Activated T-helper 17 cell treated with anti-CD3 and anti-CD28 coated beads, Interleukin-2, amount 50 U/mL, for 72 hours (primary cell): ENCODE measurements around the gene EPB41L2. TPM values are rescaled to one million over a fixed set of nuclear protein-coding genes. Genes with fewer than 3 reads are reported as not detected.

ENCODE experiments used
- ATAC-seq: fragments of 150-1000 bp; cut with Tn5 transposase; replicated peaks from 2 replicates; pipeline ENCODE4 v1.10.0; 2021; ENCODE audit warnings: mild to moderate bottlenecking, moderate library complexity
- H3K27ac Mint-ChIP-seq: one replicate; pipeline ENCODE4 v1.8.0; 2022; ENCODE audit warnings: mixed read lengths
- H3K27me3 Mint-ChIP-seq: one replicate; pipeline ENCODE4 v1.8.0; 2022; ENCODE audit warnings: mixed read lengths
- H3K36me3 Mint-ChIP-seq: one replicate; pipeline ENCODE4 v1.8.0; 2022; ENCODE audit warnings: low read depth, mild to moderate bottlenecking, mixed read lengths
- H3K4me1 Mint-ChIP-seq: one replicate; pipeline ENCODE4 v1.8.0; 2022; ENCODE audit warnings: mixed read lengths
- H3K4me3 Mint-ChIP-seq: one replicate; pipeline ENCODE4 v1.8.0; 2022; ENCODE audit warnings: mild to moderate bottlenecking, mixed read lengths
- H3K9me3 Mint-ChIP-seq: one replicate; pipeline ENCODE4 v1.8.0; 2022; ENCODE audit warnings: mixed read lengths
- total RNA-seq, 2 donors: library from RNA; stranded (reverse); gene quantifications; one replicate each; pipeline ENCODE4 v1.2.3, GENCODE V29; 2022

The EPB41L2 gene
- total RNA-seq, 2 donors from 2014 or later, result 31.0 to 49.3 TPM

DNA sequence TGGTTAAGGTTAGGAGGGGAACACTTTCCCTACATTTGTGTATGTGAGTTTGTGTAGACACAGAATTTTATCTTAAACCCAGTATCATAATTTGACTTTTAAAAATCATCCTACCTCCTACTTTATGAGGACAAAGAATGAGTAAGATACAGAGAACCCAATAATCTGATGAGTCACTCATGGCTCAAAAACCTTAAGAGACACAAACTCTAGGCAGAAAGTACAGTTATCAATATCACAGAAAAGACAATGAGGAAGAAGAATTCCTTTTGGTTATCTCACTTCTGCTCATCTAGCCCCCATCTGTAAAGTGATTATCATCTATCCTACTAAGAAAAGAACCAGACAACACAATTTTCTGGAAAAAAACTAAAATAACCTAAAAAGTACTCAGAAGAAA lies 87.7 kb downstream of the EPB41L2 start:
- H3K27ac Mint-ChIP-seq, result no peak overlapping the region
- peaks cover 7% of the 10 kb centered on the region for H3K4me1 Mint-ChIP-seq
- H3K36me3 Mint-ChIP-seq, result no peaks in the 10 kb centered on the region
- peak; percentile 54 for ATAC-seq
- H3K4me3 Mint-ChIP-seq, result no peak overlapping the region
- H3K9me3 Mint-ChIP-seq, result no peaks in the 10 kb centered on the region
- H3K27me3 Mint-ChIP-seq, result no peaks in the 10 kb centered on the region

DNA sequence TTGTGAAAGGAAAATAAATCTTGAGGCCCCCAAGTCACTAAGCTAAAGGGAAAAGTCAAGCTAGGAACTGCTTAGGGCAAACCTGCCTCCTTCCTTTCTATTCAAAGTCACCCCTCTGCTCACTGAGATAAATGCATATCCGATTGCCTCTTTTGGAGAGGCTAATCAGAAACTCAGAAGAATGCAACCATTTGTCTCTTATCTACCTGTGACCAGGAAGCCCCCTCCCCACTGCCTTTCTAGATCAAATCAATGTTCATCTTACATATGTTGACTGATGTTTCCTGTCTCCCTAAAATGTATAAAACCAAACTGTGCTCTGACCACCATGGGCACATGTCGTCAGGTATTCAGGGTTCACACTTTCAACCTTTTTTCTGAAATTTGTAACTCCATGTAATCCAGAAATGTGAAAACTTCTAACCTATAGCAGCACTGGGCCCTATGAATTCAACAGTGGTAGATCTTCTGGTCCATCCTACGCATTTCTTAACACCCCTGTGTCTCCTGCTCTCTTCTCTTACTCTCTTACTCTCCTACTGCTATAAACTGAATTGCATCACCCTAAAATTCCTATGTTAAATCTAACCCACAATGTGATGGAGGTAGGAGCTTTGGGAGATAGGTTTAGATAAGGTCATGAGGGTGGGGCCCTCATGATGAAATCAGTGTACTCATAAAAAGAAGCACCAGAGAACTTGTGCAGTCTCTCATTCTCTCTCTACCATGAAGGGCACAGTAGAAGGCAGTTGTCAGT lies 89.3 kb downstream of the EPB41L2 start:
- no peak for ATAC-seq
- no peaks in the 10 kb centered on the region for H3K36me3 Mint-ChIP-seq
- no peaks in the 10 kb centered on the region for H3K9me3 Mint-ChIP-seq
- H3K27ac Mint-ChIP-seq, result no peak overlapping the region
- no peaks in the 10 kb centered on the region for H3K27me3 Mint-ChIP-seq
- no peaks in the 10 kb centered on the region for H3K4me1 Mint-ChIP-seq
- H3K4me3 Mint-ChIP-seq, result no peak overlapping the region

DNA sequence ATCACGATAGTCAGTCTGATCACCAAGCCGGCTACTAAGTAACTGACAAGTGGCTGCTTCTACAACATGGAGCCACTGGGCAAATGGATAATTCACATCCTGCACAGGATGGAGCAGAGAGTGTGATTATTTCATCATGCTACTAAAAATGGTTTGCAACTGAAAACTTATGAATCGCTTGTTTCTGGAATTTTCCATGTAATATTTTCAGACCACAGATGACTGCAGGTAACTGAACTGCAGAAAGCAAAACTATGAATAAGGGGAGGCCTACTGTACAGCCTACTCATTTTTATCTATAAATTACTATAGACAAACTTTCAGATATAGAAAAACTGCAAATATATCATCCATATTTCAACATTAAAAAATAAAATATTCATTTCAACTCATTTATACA lies 91.5 kb downstream of the EPB41L2 start:
- Mint-ChIP-seq H3K36me3 (no peaks in the 10 kb centered on the region), H3K4me3 (no peak overlapping the region), H3K27ac (no peak overlapping the region), H3K4me1 (no peaks in the 10 kb centered on the region), H3K27me3 (no peaks in the 10 kb centered on the region), H3K9me3 (no peaks in the 10 kb centered on the region)
- peak; percentile 52 for ATAC-seq

DNA sequence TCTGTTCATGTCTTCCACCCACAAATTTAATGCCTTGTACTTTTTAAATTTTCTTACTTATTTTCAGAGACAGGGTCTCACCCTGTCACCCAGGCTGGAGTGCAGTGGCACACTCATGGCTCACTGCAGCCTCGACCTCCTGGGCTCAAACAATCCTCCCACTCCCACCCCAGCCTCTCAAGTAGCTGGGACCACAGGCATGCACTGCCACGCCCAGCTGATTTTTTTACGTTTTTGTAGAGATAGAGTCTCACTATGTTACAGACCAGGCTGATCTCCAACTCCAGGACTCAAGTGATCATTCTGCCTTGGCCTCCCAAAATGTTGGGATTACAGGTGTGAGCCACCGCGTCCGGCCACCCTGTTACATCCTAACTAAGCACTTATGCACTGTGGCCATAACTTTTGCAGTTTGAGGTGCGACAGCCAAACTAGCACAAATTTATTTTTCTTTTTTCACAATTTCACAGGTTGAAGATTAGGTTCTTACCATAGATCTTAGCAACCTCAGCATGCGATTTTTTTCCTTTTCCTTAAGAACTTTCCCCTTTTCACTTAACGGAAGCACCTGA lies 92.1 kb downstream of the EPB41L2 start:
- H3K9me3 Mint-ChIP-seq, result no peaks in the 10 kb centered on the region
- H3K27me3 Mint-ChIP-seq, result no peaks in the 10 kb centered on the region
- no peak for ATAC-seq
- no peaks in the 10 kb centered on the region for H3K4me1 Mint-ChIP-seq
- no peak overlapping the region for H3K4me3 Mint-ChIP-seq
- H3K36me3 Mint-ChIP-seq, result no peaks in the 10 kb centered on the region
- no peak overlapping the region for H3K27ac Mint-ChIP-seq

DNA sequence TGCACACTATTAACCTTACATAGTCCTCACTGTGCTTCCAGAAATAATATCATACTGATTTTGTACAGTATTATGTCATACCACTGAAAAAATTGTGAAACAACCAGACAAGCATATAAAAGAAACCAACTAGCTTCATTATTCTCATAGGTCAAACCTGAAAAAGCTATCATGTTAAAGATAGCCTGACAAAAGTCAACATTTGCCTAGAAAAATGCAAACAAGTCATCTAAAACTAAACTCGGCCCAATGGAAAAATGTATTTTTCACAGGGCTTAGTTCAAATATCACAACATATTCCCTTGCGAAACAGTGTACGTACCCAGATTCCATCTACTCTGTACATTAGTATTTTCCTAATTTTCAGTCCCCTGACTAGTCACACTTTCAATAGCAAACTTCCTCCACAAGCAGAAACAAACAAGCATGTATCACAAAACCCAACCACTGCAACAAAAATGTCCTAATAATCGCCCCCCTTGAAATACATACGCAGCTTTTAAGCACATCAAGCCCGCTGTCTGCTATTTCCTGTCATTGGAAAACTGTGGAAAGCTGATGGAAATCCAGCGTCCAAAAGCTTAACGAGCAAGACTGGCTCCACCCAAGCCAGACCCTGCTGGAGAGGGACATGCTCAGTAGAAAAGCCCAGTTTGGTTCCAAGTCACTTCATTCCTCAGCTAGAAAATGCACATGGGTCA lies 93.1 kb downstream of the EPB41L2 start:
- H3K4me1 Mint-ChIP-seq, result no peaks in the 10 kb centered on the region
- no peaks in the 10 kb centered on the region for H3K27me3 Mint-ChIP-seq
- no peak overlapping the region for H3K27ac Mint-ChIP-seq
- no peak for ATAC-seq
- H3K4me3 Mint-ChIP-seq, result no peak overlapping the region
- H3K36me3 Mint-ChIP-seq, result no peaks in the 10 kb centered on the region
- no peaks in the 10 kb centered on the region for H3K9me3 Mint-ChIP-seq

DNA sequence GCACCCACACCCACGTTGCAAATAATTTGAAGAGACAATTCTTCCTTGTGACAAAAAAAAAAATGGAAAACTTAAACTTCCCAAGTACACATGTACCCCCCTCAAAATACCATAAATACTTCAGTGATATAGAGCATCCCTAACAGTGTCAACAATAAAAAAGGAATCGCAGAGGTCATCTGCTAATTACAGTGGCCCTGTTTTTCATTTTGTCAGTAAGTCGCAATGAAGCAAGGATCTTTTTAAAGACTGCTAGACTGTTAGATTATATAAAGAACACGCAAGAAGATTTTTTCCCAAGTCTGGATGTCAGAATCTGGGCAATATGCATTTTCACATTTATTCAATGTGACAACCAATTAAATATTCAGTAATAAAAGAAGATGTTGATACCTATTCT lies 93.9 kb downstream of the EPB41L2 start:
- Mint-ChIP-seq H3K36me3 (no peaks in the 10 kb centered on the region), H3K27me3 (no peaks in the 10 kb centered on the region), H3K9me3 (no peaks in the 10 kb centered on the region), H3K4me1 (no peaks in the 10 kb centered on the region), H3K27ac (no peak overlapping the region), H3K4me3 (no peak overlapping the region)
- ATAC-seq, result no peak

DNA sequence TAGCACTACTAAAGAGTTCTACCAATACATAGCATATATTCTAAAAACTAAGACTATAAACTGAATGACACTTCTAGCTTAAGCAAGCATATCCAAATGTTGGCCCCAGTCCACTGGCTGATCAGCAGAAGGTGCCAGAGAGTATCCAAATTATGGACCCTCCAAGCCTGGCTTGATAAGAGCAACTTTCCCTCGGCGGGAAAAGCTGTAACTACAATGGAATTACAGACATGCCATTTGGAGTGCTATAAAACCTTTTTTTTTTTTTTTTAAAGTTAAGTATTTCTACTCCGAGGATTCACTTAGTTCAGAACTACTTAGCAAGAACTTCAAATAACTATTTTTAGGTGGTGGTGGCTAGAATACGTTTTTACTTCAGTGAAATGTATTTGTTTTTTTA lies 94.6 kb downstream of the EPB41L2 start:
- Mint-ChIP-seq H3K4me1 (no peaks in the 10 kb centered on the region), H3K27ac (no peak overlapping the region), H3K9me3 (no peaks in the 10 kb centered on the region), H3K36me3 (no peaks in the 10 kb centered on the region), H3K27me3 (no peaks in the 10 kb centered on the region), H3K4me3 (no peak overlapping the region)
- no peak for ATAC-seq

DNA sequence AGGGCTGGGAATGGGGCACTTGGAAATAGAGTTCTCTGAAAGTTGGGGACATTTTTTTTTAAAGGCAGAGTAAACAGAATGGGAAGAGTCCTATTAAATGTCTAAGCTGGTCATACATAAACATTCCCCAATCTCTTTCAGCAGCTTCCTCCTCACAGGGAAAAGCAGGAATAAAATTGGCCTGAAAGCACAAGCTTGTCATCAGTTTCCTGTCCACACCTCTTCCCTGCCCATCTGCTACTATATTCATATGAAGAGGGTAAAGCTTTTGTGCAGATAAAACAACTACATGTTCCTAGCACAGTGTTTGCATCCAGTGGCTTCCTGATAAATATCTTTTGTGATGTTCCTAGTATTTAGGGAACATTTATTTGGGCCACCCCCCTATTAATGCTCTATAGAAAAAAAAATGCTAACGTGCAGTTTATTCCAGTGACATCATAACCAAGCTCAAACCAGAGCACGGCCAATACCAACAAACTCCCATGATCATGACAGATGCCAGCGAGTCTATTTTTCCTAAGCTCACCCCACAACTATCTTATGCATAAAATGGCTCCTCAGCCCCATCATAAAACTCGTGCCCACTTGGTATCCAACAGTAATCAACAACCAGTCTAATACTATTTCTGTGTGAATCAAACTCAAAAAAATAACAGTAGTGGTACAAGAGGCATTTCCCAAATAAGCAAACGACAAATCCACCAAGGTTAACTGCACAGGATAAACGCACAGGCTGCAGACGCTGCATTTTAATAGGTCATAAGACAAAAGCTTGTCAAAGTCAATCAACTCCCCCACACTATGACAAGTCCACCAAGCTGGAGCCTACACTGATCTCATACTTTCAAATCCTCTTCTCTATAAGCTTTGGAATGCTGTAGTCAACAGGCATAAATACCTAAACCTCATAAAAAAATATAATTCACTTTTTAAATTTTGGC lies 95.3 kb downstream of the EPB41L2 start:
- no peak for ATAC-seq
- Mint-ChIP-seq H3K27ac (no peak overlapping the region), H3K9me3 (no peaks in the 10 kb centered on the region), H3K36me3 (no peaks in the 10 kb centered on the region), H3K4me3 (no peak overlapping the region), H3K4me1 (no peaks in the 10 kb centered on the region), H3K27me3 (no peaks in the 10 kb centered on the region)

DNA sequence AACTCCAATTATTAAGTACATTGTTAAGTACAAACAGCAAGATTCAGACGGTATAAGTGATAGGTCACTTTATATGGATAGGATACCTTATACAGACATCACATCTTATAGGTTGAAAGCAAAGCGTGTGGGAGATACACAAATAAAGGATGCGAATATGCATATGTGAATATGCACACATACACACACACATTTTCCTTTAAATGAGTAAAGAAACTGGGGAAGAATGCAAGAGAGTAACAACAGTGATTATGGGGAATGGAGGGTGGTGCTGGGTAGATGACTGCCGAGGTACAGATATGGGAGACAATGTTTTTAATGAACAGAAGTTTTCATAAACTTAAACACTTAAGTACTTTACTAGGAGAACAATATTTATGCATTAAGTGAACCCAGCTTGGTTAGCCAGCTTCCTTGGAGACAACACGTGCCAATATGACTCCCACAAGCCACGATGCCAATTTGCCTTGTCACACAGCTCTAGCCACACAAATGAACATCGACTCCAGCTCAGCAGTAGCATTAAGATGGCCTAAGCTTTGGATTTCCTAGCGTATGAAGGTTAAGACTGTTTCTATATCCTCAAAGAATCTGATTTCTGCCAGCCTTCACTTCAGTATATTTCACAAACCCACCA lies 96.6 kb downstream of the EPB41L2 start:
- Mint-ChIP-seq H3K27ac (no peak overlapping the region), H3K4me1 (no peaks in the 10 kb centered on the region), H3K27me3 (no peaks in the 10 kb centered on the region), H3K4me3 (no peak overlapping the region), H3K9me3 (no peaks in the 10 kb centered on the region), H3K36me3 (no peaks in the 10 kb centered on the region)
- no peak for ATAC-seq

DNA sequence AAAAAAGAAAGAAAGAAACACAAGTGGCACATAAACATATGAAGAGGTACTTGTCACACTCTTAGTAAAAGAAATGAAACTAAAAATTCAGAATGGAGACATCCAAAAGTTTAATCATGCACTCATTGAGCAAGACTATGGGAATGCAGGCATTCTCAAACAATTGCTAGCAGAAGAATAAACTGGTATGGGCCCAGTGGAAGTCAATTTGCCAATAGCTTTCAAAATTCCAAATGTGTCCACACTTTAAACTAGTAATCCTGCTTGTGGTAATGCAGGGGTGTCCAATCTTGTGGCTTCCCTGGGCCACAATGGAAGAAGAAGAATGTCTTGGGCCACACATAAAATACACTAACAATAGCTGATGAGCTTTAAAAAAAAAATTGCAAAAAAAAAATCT lies 97.4 kb downstream of the EPB41L2 start:
- H3K36me3 Mint-ChIP-seq, result no peaks in the 10 kb centered on the region
- no peak for ATAC-seq
- no peaks in the 10 kb centered on the region for H3K27me3 Mint-ChIP-seq
- H3K4me3 Mint-ChIP-seq, result no peak overlapping the region
- H3K27ac Mint-ChIP-seq, result no peak overlapping the region
- no peaks in the 10 kb centered on the region for H3K4me1 Mint-ChIP-seq
- no peaks in the 10 kb centered on the region for H3K9me3 Mint-ChIP-seq

DNA sequence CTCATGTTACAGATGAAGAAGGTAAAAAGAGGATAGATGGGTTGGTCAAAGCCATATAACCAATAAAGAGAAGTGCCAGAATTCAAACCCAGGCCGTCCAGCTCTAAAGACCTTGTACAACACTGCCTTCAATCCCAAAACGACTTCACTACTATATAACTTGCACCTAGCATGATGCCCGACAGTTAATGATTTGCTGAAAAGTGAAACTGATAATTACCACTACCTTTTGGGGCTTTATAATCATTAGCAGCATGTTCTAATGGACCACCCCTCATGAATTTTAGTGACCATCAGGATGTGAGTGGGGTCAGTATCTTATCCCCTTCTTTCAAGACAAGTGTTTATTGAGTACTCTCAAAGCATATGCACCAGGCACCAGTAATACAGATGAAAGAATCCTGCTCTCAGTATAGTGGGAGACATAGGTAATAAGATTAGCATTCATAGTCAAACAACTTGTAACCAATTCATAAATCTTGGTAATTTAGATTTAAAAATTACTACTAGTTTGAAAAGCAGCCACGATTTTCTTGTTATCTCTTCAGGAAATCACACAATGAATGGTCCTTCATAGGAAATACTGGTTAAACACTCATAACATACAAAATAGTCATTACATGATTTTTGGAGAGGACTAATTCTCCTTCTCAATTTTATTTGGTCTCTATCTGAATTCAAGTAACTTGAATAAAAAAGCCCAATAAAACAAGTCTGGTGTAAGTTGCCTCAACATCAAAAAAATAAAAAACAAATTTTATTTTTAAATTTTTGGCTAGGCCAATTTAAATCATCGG lies 98.0 kb downstream of the EPB41L2 start:
- Mint-ChIP-seq H3K4me1 (no peaks in the 10 kb centered on the region), H3K27me3 (no peaks in the 10 kb centered on the region), H3K36me3 (no peaks in the 10 kb centered on the region), H3K27ac (no peak overlapping the region), H3K9me3 (no peaks in the 10 kb centered on the region), H3K4me3 (no peak overlapping the region)
- ATAC-seq, result no peak

DNA sequence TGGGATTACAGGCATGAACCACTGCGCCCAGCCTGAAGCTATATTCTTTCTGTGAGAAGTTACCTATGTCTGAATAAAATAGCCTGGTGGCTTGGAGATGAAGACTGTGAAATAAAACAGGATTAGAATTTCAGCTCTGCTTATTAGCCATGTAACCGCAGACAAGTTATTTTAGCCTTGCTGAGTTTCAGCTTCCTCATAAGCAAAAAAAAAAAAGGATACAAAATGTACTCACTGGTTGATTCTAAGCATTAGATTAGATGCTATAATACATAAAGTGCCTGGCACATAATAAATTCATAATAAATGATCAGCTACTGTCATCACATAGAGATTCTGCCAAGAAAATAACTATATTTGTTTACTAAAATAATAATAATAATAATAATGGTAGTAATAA lies 98.8 kb downstream of the EPB41L2 start:
- no peak for ATAC-seq
- Mint-ChIP-seq H3K27ac (no peak overlapping the region), H3K4me1 (no peaks in the 10 kb centered on the region), H3K4me3 (no peak overlapping the region), H3K36me3 (no peaks in the 10 kb centered on the region), H3K27me3 (no peaks in the 10 kb centered on the region), H3K9me3 (no peaks in the 10 kb centered on the region)

DNA sequence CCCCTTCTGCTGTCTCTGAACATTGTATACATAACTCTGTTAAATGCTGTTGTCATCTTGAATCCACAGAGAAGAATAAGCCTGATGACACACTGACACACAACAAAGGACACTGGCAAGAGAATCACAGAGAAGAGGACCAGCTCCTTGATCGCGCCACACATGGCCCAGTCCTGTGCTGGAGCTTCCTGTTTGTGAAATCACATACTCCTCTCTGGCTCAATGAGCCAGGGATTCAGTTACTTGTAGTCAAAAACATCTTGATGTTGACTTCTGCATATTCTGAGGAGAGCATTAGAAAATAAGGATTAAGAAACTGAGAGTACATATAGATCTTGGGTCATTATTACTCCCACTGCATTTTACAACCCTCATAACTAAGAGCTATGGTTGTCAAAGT lies 100.1 kb downstream of the EPB41L2 start:
- H3K4me1 Mint-ChIP-seq, result no peaks in the 10 kb centered on the region
- no peaks in the 10 kb centered on the region for H3K36me3 Mint-ChIP-seq
- ATAC-seq, result no peak
- H3K9me3 Mint-ChIP-seq, result no peaks in the 10 kb centered on the region
- no peaks in the 10 kb centered on the region for H3K27me3 Mint-ChIP-seq
- no peak overlapping the region for H3K4me3 Mint-ChIP-seq
- H3K27ac Mint-ChIP-seq, result no peak overlapping the region
